ENCODE data around the gene PLG.

DNA sequence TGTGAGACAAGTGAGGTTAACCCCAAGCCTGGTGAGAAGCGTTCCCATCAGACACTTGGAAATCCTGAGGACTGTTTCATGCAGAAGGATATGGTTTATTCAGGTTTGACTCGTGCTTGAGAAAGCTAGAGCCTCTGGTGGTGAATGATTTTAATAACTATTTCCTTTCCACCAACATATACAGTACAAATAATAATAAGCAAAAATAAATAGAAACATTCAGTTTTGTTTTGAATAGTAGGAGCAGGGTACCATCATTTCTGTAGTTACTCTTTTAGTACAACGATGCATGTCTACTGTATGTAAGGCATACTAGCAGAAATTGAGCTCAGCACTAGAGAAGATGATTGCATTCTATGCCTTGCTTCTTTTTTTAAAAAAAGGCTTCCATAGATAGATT lies 33.5 kb downstream of the PLG start:
- TF ChIP-seq, protein P1, sequence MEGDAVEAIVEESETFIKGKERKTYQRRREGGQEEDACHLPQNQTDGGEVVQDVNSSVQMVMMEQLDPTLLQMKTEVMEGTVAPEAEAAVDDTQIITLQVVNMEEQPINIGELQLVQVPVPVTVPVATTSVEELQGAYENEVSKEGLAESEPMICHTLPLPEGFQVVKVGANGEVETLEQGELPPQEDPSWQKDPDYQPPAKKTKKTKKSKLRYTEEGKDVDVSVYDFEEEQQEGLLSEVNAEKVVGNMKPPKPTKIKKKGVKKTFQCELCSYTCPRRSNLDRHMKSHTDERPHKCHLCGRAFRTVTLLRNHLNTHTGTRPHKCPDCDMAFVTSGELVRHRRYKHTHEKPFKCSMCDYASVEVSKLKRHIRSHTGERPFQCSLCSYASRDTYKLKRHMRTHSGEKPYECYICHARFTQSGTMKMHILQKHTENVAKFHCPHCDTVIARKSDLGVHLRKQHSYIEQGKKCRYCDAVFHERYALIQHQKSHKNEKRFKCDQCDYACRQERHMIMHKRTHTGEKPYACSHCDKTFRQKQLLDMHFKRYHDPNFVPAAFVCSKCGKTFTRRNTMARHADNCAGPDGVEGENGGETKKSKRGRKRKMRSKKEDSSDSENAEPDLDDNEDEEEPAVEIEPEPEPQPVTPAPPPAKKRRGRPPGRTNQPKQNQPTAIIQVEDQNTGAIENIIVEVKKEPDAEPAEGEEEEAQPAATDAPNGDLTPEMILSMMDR (tag by site-specific recombination; IDR thresholded peaks at IDR 0.05), result no peak
- no peak for TF ChIP-seq YY1 (tag by site-specific recombination; IDR thresholded peaks at IDR 0.05)
- TF ChIP-seq, protein P2, sequence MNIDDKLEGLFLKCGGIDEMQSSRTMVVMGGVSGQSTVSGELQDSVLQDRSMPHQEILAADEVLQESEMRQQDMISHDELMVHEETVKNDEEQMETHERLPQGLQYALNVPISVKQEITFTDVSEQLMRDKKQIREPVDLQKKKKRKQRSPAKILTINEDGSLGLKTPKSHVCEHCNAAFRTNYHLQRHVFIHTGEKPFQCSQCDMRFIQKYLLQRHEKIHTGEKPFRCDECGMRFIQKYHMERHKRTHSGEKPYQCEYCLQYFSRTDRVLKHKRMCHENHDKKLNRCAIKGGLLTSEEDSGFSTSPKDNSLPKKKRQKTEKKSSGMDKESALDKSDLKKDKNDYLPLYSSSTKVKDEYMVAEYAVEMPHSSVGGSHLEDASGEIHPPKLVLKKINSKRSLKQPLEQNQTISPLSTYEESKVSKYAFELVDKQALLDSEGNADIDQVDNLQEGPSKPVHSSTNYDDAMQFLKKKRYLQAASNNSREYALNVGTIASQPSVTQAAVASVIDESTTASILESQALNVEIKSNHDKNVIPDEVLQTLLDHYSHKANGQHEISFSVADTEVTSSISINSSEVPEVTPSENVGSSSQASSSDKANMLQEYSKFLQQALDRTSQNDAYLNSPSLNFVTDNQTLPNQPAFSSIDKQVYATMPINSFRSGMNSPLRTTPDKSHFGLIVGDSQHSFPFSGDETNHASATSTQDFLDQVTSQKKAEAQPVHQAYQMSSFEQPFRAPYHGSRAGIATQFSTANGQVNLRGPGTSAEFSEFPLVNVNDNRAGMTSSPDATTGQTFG (tag by site-specific recombination; IDR thresholded peaks at IDR 0.05; ENCODE audit: borderline replicate concordance), result no peak
- TF ChIP-seq, protein P3, sequence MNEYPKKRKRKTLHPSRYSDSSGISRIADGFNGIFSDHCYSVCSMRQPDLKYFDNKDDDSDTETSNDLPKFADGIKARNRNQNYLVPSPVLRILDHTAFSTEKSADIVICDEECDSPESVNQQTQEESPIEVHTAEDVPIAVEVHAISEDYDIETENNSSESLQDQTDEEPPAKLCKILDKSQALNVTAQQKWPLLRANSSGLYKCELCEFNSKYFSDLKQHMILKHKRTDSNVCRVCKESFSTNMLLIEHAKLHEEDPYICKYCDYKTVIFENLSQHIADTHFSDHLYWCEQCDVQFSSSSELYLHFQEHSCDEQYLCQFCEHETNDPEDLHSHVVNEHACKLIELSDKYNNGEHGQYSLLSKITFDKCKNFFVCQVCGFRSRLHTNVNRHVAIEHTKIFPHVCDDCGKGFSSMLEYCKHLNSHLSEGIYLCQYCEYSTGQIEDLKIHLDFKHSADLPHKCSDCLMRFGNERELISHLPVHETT (tag by site-specific recombination; IDR thresholded peaks at IDR 0.05), result no peak
